Heart left ventricle (tissue), 16 donors: ENCODE results near the gene SLC25A13. TPM values are rescaled to one million over a fixed set of nuclear protein-coding genes. Genes with fewer than 3 reads are reported as not detected.
"Not testable (repeated sequence)": the region's sequence is repeated elsewhere in the genome, so short reads cannot be mapped to it uniquely, and the experiment has no call there.

Source experiments
- ATAC-seq, 4 donors: fragments of 200-7000 bp; cut with Tn5 transposase; one replicate each; pipeline ENCODE4 v1.9.1; 2020 to 2022; ENCODE audit warnings: moderate library complexity in 4 of 4, mild to moderate bottlenecking in 3 of 4, moderate number of reproducible peaks in 1 of 4
- DNase-seq, 5 donors: peaks; one replicate each; pipeline ENCODE4 v3.0.0-alpha.2; 2020
- H3K27ac ChIP-seq, 12 donors: fragments of 200-600 bp; sonication (generic) in 4 of 12; one replicate each; pipeline versions ENCODE4 v1.5.0 to v1.8.0; 2016 to 2022; ENCODE audit warnings: mild to moderate bottlenecking in 2 of 12
- H3K27me3 ChIP-seq, 9 donors: fragments of 200-600 bp; sonication (generic) in 2 of 9; one replicate each; pipeline versions ENCODE4 v1.5.1 to v1.8.0; 2016 to 2022; ENCODE audit warnings: mild to moderate bottlenecking in 3 of 9
- H3K36me3 ChIP-seq, 9 donors: fragments of 200-600 bp; sonication (generic) in 2 of 9; one replicate each; pipeline versions ENCODE4 v1.5.0 to v1.8.0; 2018 to 2022; ENCODE audit warnings: mild to moderate bottlenecking in 2 of 9
- H3K4me1 ChIP-seq, 12 donors: fragments of 200-600 bp; sonication (generic) in 4 of 12; one replicate each; pipeline versions ENCODE4 v1.5.0 to v1.8.0; 2016 to 2022; ENCODE audit warnings: mild to moderate bottlenecking in 3 of 12
- H3K4me3 ChIP-seq, 12 donors: fragments of 200-600 bp; sonication (generic) in 4 of 12; one replicate each; pipeline versions ENCODE4 v1.5.0 to v1.8.0; 2017 to 2022; ENCODE audit warnings: mild to moderate bottlenecking in 9 of 12, moderate library complexity in 4 of 12
- H3K9me3 ChIP-seq, 12 donors: fragments of 200-600 bp; sonication (generic) in 4 of 12; one replicate each; pipeline versions ENCODE4 v1.5.0 to v1.8.0; 2016 to 2022; ENCODE audit warnings: mild to moderate bottlenecking in 1 of 12
- CTCF ChIP-seq, 12 donors: fragments of 200-600 bp; sonication (generic) in 4 of 12; IDR thresholded peaks; one replicate each; pipeline versions ENCODE4 v1.5.0 to v1.8.0; 2018 to 2022; ENCODE audit warnings: antibody characterized with exemption in 12 of 12, mild to moderate bottlenecking in 5 of 12
- POLR2A ChIP-seq, 2 donors: fragments of 450-650 bp; IDR thresholded peaks; one replicate each; pipeline ENCODE4 v1.6.1; 2017; ENCODE audit warnings: antibody characterized with exemption in 2 of 2, mild to moderate bottlenecking in 2 of 2, moderate library complexity in 2 of 2
- WGBS, 4 donors: extraction: QIAGEN DNeasy Blood & Tissue Kit in 2 of 4; methylation state at CpG; one replicate each; pipeline versions ENCODE4 v1.1.5 to v1.1.7; 2013 to 2018; 5-methylcytosine and 5-hydroxymethylcytosine counted together
- intact Hi-C, 10 donors: fragments of 100-400 bp; cut with DNase I; formaldehyde crosslinking; loops; one replicate each; pipeline versions ENCODE4 v1.11.1 to v1.14.2; 2022
- polyA plus RNA-seq, 2 donors: library from polyadenylated mRNA; stranded (reverse); fragments of 200-250 nt; gene quantifications; one replicate each; pipeline ENCODE4 v1.2.3, GENCODE V29; 2013
- total RNA-seq, 9 donors: library from RNA; depleted of rRNA in 2 of 9; stranded (reverse); fragments of >200 nt in 2 of 9; fragmentation: NEBNext Ultra II Directional in 3 of 9; extraction: Animal tissue kit (Norgen Biotek cat#: 25700) in 3 of 9; gene quantifications; one replicate each; pipeline versions ENCODE4 v1.1.0 to v1.2.4, GENCODE V29; 2016 to 2023
- donor health status: ischemic (EF 13 %, LVEDD 7.1; RV severe dilation, severe dysfunction).
- donor health status: healthy with polysubstance abuse.
- donor health status: DM: no; HTN: yes; CAD: no.
- donor health status: DM: no; HTN: no; CAD: no.
- donor health status: ischemic (EF 25% LVEDD 6.9; RV normal size, moderate dysfunction).
- donor health status: ischemic (EF 25% LVEDD 5.7; RV mildly dilated, moderate dysfunction).
- donor health status: healthy.
- donor health status: DM: yes; HTN: yes; CAD: no.
- donor health status: ischemic (EF 35%, LVEDD 5.7; RV mildly dilated, moderate dysfunction).
- donor health status: nonischemic (EF 11% LVEDD 7.7; RV severe dilation, severe dysfunction).
- donor health status: DM: yes; HTN: yes; CAD: no.
- donor health status: PGD.
- donor health status: ischemic (EF 29% LVEDD 5.4; RV normal size, mild dysfunction).
- donor health status: nonischemic (EF 23%, LVEDD 6.1; RV moderate dilation, normal function).

SLC25A13 gene
- total and polyA plus RNA-seq, 11 donors: 3.7 to 17.9 (median 11.4) TPM

GRCh38 chr7:96167424-96167823, 154.5 kb downstream of the SLC25A13 start:
- TF ChIP-seq POLR2A (IDR thresholded peaks at IDR 0.05) (no peak), CTCF (IDR thresholded peaks at IDR 0.05) (no peak)
- Histone ChIP-seq H3K36me3 (peaks cover 0 to 91% (median 59%) of the 10 kb centered on the region in 9 donors), H3K27me3 (no peaks in the 10 kb centered on the region), H3K27ac (no peak overlapping the region), H3K4me1 (no peaks in the 10 kb centered on the region), H3K9me3 (no peaks in the 10 kb centered on the region), H3K4me3 (no peak overlapping the region)
- intact Hi-C loops: no loop called here
- 91 to 97% (median 95%) methylated on average over 1 of the region's 1 CpG for WGBS, 4 donors
- ATAC-seq (no peak), DNase-seq (no peak)

- peaks cover 0 to 69% (median 53%) of the 10 kb centered on the region in 9 donors for H3K36me3 ChIP-seq
- no peaks in the 10 kb centered on the region for H3K9me3 ChIP-seq
- H3K4me1 ChIP-seq: no peaks in the 10 kb centered on the region
- DNase-seq (no peak), ATAC-seq (no peak)
- intact Hi-C loops: no loop called here
- H3K4me3 ChIP-seq: no peak overlapping the region
- H3K27ac ChIP-seq: no peak overlapping the region
- TF ChIP-seq CTCF (IDR thresholded peaks at IDR 0.05) (no peak), POLR2A (IDR thresholded peaks at IDR 0.05) (no peak)
- H3K27me3 ChIP-seq: no peaks in the 10 kb centered on the region
- WGBS, 4 donors: 89 to 96% (median 92%) methylated on average over 3 of the region's 3 CpGs
These were observed 160.0 kb downstream of the SLC25A13 start for GRCh38 chr7:96161897-96162296.

GRCh38 chr7:96157856-96158255, 164.0 kb downstream of the SLC25A13 start:
- DNase-seq: no peak
- Histone ChIP-seq H3K36me3 (peaks cover 0 to 53% (median 37%) of the 10 kb centered on the region in 9 donors), H3K9me3 (no peaks in the 10 kb centered on the region), H3K4me1 (no peaks in the 10 kb centered on the region), H3K27ac (no peak overlapping the region), H3K4me3 (no peak overlapping the region), H3K27me3 (no peaks in the 10 kb centered on the region)
- intact Hi-C loops: no loop called here
- 93 to 100% (median 98%) methylated on average over 1 of the region's 1 CpG for WGBS, 4 donors
- TF ChIP-seq CTCF (IDR thresholded peaks at IDR 0.05) (no peak), POLR2A (IDR thresholded peaks at IDR 0.05) (no peak)
- no peak for ATAC-seq

GRCh38 chr7:96154506-96154905, 167.4 kb downstream of the SLC25A13 start:
- H3K27me3 ChIP-seq, H3K27ac ChIP-seq, H3K9me3 ChIP-seq, H3K4me3 ChIP-seq, DNase-seq, ATAC-seq, intact Hi-C loops, H3K4me1 ChIP-seq: not testable (repeated sequence)
- 94 to 96% (median 95%) methylated on average over 6 of the region's 6 CpGs for WGBS, 4 donors
- peaks cover 0 to 46% (median 29%) of the 10 kb centered on the region in 9 donors for H3K36me3 ChIP-seq

- no peak for DNase-seq
- WGBS, 4 donors: 96 to 98% (median 96%) methylated on average over 5 of the region's 5 CpGs
- Histone ChIP-seq H3K27me3 (no peaks in the 10 kb centered on the region), H3K27ac (no peak overlapping the region), H3K36me3 (peaks cover 0 to 49% (median 21%) of the 10 kb centered on the region in 9 donors), H3K9me3 (no peaks in the 10 kb centered on the region), H3K4me1 (no peaks in the 10 kb centered on the region), H3K4me3 (no peak overlapping the region)
- intact Hi-C loops: no loop called here
- TF ChIP-seq POLR2A (IDR thresholded peaks at IDR 0.05) (no peak), CTCF (IDR thresholded peaks at IDR 0.05) (no peak)
- ATAC-seq: no peak
These were observed 169.2 kb downstream of the SLC25A13 start for GRCh38 chr7:96152706-96153105.
